Right lobe of liver (tissue), 6 donors: ENCODE results near the gene BBX. TPM values are rescaled to one million over a fixed set of nuclear protein-coding genes. Genes with fewer than 3 reads are reported as not detected.
A peak's percentile ranks its signal among the peaks of the same experiment; 100 is the strongest.

Source experiments
- ATAC-seq, 4 donors: fragments of 200-7000 bp; cut with Tn5 transposase; one replicate each; pipeline ENCODE4 v1.9.1; 2020; ENCODE audit warnings: mild to moderate bottlenecking in 4 of 4, moderate library complexity in 4 of 4
- DNase-seq, 3 donors: peaks; one replicate each; pipeline ENCODE4 v3.0.0-alpha.2; 2020
- H3K27ac ChIP-seq, 3 donors: fragments of 200-600 bp; one replicate each; pipeline ENCODE4 v1.8.0; 2022
- H3K27me3 ChIP-seq, 2 donors: fragments of 200-600 bp; one replicate each; pipeline ENCODE4 v1.8.0; 2022
- H3K36me3 ChIP-seq, 4 donors: fragments of 200-600 bp; sonication (generic) in 1 of 4; one replicate each; pipeline versions ENCODE4 v1.5.1 to v1.8.0; 2017 to 2022; ENCODE audit warnings: control low read depth in 1 of 4
- H3K4me1 ChIP-seq, 4 donors: fragments of 200-600 bp; sonication (generic) in 1 of 4; one replicate each; pipeline versions ENCODE4 v1.5.1 to v1.8.0; 2017 to 2022; ENCODE audit warnings: control low read depth in 1 of 4
- H3K4me3 ChIP-seq, 3 donors: fragments of 200-600 bp; one replicate each; pipeline ENCODE4 v1.8.0; 2022
- H3K9me3 ChIP-seq, 4 donors: fragments of 200-600 bp; sonication (generic) in 1 of 4; one replicate each; pipeline versions ENCODE4 v1.5.1 to v1.8.0; 2017 to 2022; ENCODE audit warnings: control low read depth in 1 of 4
- POLR2A ChIP-seq: fragments of 450-650 bp; IDR thresholded peaks from one replicate; pipeline ENCODE4 v1.6.1; 2017; ENCODE audit warnings: antibody characterized with exemption, mild to moderate bottlenecking
- WGBS: methylation state at CpG from one replicate; pipeline ENCODE4 v1.1.6; 2018; ENCODE audit warnings: low coverage, low lambda C conversion rate; ENCODE audit not compliant: insufficient coverage; ENCODE audit errors: missing lambda C conversion rate; 5-methylcytosine and 5-hydroxymethylcytosine counted together
- intact Hi-C, 2 donors: fragments of 100-400 bp; cut with DNase I; formaldehyde crosslinking; loops; one replicate each; pipeline versions ENCODE4 v1.11.2 to v1.14.1; 2022
- total RNA-seq, 6 experiments: library from RNA; depleted of rRNA in 2 of 6; stranded (reverse); fragments of >200 nt in 2 of 6; fragmentation: NEBNext Ultra II Directional in 3 of 6; extraction: Animal tissue kit (Norgen Biotek cat#: 25700) in 3 of 6; gene quantifications; one replicate each; pipeline versions ENCODE4 v1.1.0 to v1.2.4, GENCODE V29; 2016 to 2023
- TF ChIP-seq, protein P1 (sequence below), 4 donors: fragments of 200-600 bp in 3 of 4; fragments of 450-650 bp in 1 of 4; IDR thresholded peaks; one replicate each; pipeline versions ENCODE4 v1.5.1 to v1.8.0; 2016 to 2022; ENCODE audit warnings: antibody characterized with exemption in 4 of 4, mild to moderate bottlenecking in 2 of 4
- donor health status: DM: no; HTN: yes; CAD: no.
- donor health status: DM: no; HTN: no; CAD: no.
- donor health status: DM: no; HTN: no; CAD: no.
- donor health status: DM: no; HTN: yes; CAD: no.
- donor health status: DM: no; HTN: yes; CAD: no.

The BBX gene
- total RNA-seq, 6 experiments from 2014 or later: 15.0 to 22.4 (median 19.1) TPM

DNA sequence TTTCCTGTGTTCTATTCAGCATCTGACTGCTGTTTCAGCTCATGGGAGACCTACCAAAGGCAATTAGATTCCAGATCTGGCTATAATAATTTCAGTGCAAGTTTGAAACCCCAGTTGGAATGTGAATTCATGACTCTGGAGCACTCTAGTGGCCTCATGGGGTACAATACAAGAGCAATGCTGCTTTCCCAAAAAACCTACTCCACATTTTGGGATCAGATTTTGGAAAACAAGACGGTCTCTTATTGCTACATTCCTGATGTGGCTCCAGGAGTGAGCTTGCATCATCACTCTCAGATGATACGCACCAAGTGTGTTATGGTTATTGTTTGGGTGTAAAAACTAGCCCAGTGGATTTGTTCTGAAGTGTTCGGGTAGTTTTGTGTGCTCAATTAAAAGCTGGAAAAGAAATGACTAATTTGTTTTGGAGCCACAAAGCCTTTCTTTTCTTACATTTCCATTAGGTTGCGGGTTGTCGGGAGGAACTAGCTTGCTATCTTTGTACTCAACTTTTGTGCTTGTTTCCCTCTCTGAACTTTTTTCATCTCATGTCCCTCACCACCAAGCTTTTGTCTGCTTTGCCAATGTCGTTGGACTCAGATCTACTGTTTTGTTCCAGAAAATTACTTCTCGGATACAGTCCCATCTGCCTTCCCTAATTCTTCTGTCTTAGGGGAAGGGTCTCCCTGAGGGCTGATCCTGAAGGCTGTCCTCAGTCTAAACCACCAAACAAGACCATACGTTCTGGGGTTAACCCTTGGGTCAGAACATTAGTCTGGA, 272.1 kb downstream of the BBX start:
- Histone ChIP-seq H3K36me3 (peaks cover 0 to 3% (median 0%) of the 10 kb centered on the region in 4 donors), H3K27me3 (no peaks in the 10 kb centered on the region), H3K4me3 (no peak overlapping the region), H3K9me3 (no peaks in the 10 kb centered on the region), H3K4me1 (peaks cover 0 to 7% (median 1%) of the 10 kb centered on the region in 4 donors), H3K27ac (no peak overlapping the region)
- no peak for TF ChIP-seq POLR2A
- TF ChIP-seq, protein P1, sequence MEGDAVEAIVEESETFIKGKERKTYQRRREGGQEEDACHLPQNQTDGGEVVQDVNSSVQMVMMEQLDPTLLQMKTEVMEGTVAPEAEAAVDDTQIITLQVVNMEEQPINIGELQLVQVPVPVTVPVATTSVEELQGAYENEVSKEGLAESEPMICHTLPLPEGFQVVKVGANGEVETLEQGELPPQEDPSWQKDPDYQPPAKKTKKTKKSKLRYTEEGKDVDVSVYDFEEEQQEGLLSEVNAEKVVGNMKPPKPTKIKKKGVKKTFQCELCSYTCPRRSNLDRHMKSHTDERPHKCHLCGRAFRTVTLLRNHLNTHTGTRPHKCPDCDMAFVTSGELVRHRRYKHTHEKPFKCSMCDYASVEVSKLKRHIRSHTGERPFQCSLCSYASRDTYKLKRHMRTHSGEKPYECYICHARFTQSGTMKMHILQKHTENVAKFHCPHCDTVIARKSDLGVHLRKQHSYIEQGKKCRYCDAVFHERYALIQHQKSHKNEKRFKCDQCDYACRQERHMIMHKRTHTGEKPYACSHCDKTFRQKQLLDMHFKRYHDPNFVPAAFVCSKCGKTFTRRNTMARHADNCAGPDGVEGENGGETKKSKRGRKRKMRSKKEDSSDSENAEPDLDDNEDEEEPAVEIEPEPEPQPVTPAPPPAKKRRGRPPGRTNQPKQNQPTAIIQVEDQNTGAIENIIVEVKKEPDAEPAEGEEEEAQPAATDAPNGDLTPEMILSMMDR (IDR thresholded peaks at IDR 0.05): peak in 2 of 4 donors; percentile 13 to 29
- DNase-seq (no peak), ATAC-seq (no peak)
- 78% methylated on average over 7 of the region's 8 CpGs for WGBS
- intact Hi-C loops: no loop called here

DNA sequence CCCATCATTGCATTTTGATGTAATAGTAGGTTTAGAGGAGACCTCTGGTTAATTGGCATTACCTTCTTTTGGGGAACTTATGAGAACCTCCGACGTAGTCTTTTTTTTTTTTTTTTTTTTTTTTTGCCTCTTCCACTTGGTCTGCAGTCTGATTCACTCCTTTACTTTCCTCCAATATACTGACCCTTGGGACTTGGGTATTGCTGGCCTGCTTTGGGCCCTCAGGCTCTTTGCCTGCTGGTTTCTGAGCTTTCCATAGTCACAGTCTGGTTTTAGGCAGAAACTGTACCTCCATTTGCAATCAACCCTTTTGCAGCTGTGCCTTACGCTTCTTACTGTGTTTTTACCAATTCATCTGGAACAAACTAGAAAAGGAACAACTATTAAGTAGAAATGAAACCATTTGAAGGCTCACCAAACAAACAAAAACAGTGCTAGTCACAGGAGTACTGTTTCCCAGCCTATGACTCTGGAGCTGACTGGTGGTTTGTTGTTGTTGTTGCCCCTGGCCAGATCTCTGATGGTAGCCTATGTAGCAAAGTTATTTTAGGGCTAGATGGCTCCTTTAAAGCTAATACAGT, 272.8 kb downstream of the BBX start:
- H3K27ac ChIP-seq: no peak overlapping the region
- no peak for DNase-seq
- no peaks in the 10 kb centered on the region for H3K9me3 ChIP-seq
- intact Hi-C loops: no loop called here
- H3K4me1 ChIP-seq: peaks cover 0 to 7% (median 1%) of the 10 kb centered on the region in 4 donors
- no peak overlapping the region for H3K4me3 ChIP-seq
- ATAC-seq: no peak
- TF ChIP-seq POLR2A: no peak
- TF ChIP-seq, protein P1 (IDR thresholded peaks at IDR 0.05): no peak
- H3K27me3 ChIP-seq: no peaks in the 10 kb centered on the region
- 83% methylated on average over 3 of the region's 3 CpGs for WGBS
- peaks cover 0 to 3% (median 0%) of the 10 kb centered on the region in 4 donors for H3K36me3 ChIP-seq

DNA sequence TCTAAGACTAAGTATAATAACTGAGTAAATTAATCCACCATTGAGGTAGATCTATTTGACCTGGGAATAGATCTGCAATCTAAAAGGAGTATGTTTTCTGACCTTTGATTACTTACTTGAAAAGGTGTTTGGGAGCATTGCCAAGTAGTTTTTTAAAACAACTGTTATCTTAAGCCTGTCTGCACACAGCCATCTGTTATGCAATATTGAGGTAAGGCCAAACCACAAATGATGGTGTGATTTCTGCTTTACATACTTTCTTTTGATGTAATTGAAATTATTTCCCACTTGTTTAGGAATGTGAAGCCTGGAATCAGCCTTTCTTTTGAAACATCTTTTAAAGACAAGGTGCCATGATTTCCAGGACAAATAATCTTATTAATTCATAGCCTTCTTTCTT, 274.0 kb downstream of the BBX start:
- intact Hi-C loops: no loop called here
- ATAC-seq (peak; percentile 82 to 94 (median 90)), DNase-seq (no peak)

DNA sequence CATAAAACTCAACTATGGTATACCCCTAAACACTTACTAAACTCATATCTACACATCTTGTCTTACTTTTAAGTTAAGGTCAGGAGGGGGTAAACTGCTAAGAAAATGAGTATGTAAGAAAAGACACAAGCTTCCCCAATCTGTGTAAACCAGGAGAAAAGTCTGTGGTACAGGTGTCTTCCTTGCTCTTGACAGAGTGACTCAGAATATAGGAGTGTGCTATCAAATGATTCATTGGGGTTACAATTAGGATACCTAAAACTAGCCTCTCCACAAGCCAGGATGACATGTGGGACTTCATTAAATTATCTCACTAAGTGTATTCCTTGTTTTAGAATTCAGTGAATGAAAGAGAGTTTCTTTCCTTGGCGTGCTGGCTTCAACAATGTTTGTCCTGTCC, 274.8 kb downstream of the BBX start:
- ATAC-seq: no peak
- DNase-seq: no peak
- Histone ChIP-seq H3K9me3 (no peaks in the 10 kb centered on the region), H3K27ac (no peak overlapping the region), H3K4me3 (no peak overlapping the region), H3K4me1 (peaks cover 0 to 7% (median 1%) of the 10 kb centered on the region in 4 donors), H3K36me3 (peaks cover 0 to 22% (median 3%) of the 10 kb centered on the region in 4 donors), H3K27me3 (no peaks in the 10 kb centered on the region)
- TF ChIP-seq, protein P1 (IDR thresholded peaks at IDR 0.05): no peak
- no peak for TF ChIP-seq POLR2A
- WGBS: 92% methylated on average over 1 of the region's 1 CpG
- intact Hi-C loops: no loop called here

More for the DNA sequence above, 274.0 kb downstream of the BBX start:
- TF ChIP-seq, protein P1 (IDR thresholded peaks at IDR 0.05): no peak
- TF ChIP-seq POLR2A: no peak
- H3K4me3 ChIP-seq: no peak overlapping the region
- no peaks in the 10 kb centered on the region for H3K9me3 ChIP-seq
- peaks cover 0 to 14% (median 0%) of the 10 kb centered on the region in 4 donors for H3K36me3 ChIP-seq
- H3K27me3 ChIP-seq: no peaks in the 10 kb centered on the region
- H3K27ac ChIP-seq: no peak overlapping the region
- H3K4me1 ChIP-seq: peaks cover 0 to 7% (median 1%) of the 10 kb centered on the region in 4 donors
